Measurements from ENCODE around the gene KCNH1. TPM values are rescaled to one million over a fixed set of nuclear protein-coding genes. Genes with fewer than 3 reads are reported as not detected.
"Not testable (repeated sequence)": the region's sequence is repeated elsewhere in the genome, so short reads cannot be mapped to it uniquely, and the experiment has no call there.

The KCNH1 gene
- polyA plus RNA-seq, 2 of the 4 experiments (the other 2 are of a cell fraction), result 5.1 to 7.9 TPM

DNA sequence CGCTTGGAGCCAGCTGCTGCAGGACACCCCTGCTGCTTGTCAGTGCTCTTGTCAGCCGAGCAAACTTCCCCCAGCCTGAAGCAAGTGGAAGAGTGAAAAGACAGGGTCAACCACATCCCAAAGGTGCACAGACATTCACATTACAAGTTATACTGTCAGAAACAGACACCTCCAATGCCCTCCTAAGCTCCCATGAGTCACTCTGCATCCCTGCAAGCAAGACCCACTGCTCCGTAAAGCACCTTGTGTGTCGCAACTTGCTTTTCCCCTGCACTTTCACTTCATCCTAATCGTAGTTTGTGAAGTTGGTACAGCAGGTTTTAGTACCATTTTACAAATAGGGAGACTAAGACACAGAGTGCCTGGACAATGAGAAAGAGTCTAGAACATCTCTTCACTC is 51.1 kb downstream of the KCNH1 start:
- FAIRE-seq, result no peak
- POLR2A ChIA-PET, result no interaction called here

DNA sequence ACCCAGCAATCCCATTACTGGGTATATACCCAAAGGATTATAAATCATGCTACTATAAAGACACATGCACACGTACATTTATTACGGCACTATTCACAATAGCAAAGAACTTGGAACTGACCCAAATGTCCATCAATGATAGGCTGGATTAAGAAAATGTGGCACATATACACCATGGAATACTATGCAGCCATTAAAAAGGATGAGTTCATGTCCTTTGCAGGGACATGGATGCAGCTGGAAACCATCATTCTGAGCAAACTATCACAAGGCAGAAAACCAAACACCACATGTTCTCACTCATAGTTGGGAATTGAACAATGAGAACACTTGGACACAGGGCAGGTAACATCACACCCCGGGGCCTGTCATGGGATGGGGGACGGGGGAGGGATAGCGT is 52.5 kb downstream of the KCNH1 start:
- H3K4me3 ChIP-seq; H3K9me3 ChIP-seq; FAIRE-seq; H3K4me1 ChIP-seq; POLR2A ChIA-PET; CTCF ChIA-PET; ATAC-seq; H3K4me2 ChIP-seq; H3K27ac ChIP-seq; DNase-seq (ENCODE audit: low read depth in 1 of 2, low spot score in 1 of 2): not testable (repeated sequence)
- 81% methylated on average over 5 of the region's 5 CpGs for WGBS (ENCODE audit: missing lambda C conversion rate)

More for the DNA sequence above, 51.1 kb downstream of the KCNH1 start:
- WGBS (ENCODE audit: missing lambda C conversion rate), result 70% methylated on average over 5 of the region's 5 CpGs
- DNase-seq (ENCODE audit: low read depth in 1 of 2, low spot score in 1 of 2), result no peak
- CTCF ChIA-PET, result interaction anchor here (1.2 to 3.5 kb wide), 3 partner anchors 12 to 67 kb away, joined by 3 to 13 read pairs (median 9); partner anchors contain the start of gene KCNH1
- TF ChIP-seq CEBPB (IDR thresholded peaks at IDR 0.05) (peak in 1 of 2 experiments; percentile 51; a peak in 2 of 4 replicates), EHMT2 (IDR thresholded peaks at IDR 0.05; ENCODE audit: low read depth) (no peak)
- H3K4me2 ChIP-seq, result peak overlapping the region; percentile 33; the same call in 2 of the 3 replicates
- H3K27ac ChIP-seq, result no peak overlapping the region
- H3K4me1 ChIP-seq, result no peaks in the 10 kb centered on the region
- H3K4me3 ChIP-seq, result no peak overlapping the region
- ATAC-seq, result peak; percentile 30 to 73; a peak in 3 of 6 replicates
- no peaks in the 10 kb centered on the region for H3K9me3 ChIP-seq

DNA sequence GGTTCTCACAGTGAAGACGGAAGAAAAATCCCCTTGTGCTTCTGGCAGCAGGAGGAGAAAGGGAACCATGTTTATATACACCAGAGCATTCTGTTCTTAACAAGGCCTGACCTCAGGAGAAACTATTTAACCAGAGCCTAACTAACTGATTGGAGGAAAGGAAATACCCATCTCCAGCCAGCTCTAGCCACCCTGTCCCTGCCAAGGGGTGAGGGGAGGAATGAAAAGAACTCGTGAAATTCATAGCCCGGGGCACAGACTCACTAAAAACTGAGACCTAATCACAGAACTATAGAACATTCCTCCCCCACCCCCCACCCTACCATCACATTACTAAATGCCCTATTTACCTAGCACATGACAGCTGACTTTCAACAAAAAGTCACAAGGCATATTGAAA is 65.0 kb downstream of the KCNH1 start:
- ATAC-seq (peak in 1 of 2 experiments; percentile 47; a peak in 3 of 6 replicates), DNase-seq (ENCODE audit: low read depth in 1 of 2, low spot score in 1 of 2) (no peak), FAIRE-seq (no peak)
- 42% methylated on average over 3 of the region's 3 CpGs for WGBS (ENCODE audit: missing lambda C conversion rate)
- CTCF ChIA-PET, result interaction anchor here (0.6 kb wide), 1 partner anchor 925 kb away, joined by 3 read pairs; no protein-coding TSS in a partner anchor
- no peak overlapping the region for H3K4me3 ChIP-seq
- POLR2A ChIA-PET, result no interaction called here
- H3K4me2 ChIP-seq, result peak overlapping the region; percentile 32
- no peaks in the 10 kb centered on the region for H3K9me3 ChIP-seq
- TF ChIP-seq, protein P1, sequence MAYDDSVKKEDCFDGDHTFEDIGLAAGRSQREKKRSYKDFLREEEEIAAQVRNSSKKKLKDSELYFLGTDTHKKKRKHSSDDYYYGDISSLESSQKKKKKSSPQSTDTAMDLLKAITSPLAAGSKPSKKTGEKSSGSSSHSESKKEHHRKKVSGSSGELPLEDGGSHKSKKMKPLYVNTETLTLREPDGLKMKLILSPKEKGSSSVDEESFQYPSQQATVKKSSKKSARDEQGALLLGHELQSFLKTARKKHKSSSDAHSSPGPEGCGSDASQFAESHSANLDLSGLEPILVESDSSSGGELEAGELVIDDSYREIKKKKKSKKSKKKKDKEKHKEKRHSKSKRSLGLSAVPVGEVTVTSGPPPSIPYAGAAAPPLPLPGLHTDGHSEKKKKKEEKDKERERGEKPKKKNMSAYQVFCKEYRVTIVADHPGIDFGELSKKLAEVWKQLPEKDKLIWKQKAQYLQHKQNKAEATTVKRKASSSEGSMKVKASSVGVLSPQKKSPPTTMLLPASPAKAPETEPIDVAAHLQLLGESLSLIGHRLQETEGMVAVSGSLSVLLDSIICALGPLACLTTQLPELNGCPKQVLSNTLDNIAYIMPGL (CRISPR knock-in tag; IDR thresholded peaks at IDR 0.05; ENCODE audit: borderline replicate concordance), result no peak
- no peak for TF ChIP-seq SREBF2 (IDR thresholded peaks at IDR 0.05)
- TF ChIP-seq PHF8 (IDR thresholded peaks at IDR 0.05; ENCODE audit: borderline replicate concordance, low read depth), result no peak
- TF ChIP-seq TFCP2L1 (CRISPR knock-in tag; IDR thresholded peaks at IDR 0.05), result no peak
- TF ChIP-seq MYC (IDR thresholded peaks at IDR 0.05; ENCODE audit: borderline replicate concordance, low read length), result no peak
- TF ChIP-seq HEYL (CRISPR knock-in tag; IDR thresholded peaks at IDR 0.05), result no peak
- H3K27ac ChIP-seq, result peak overlapping the region in 1 of 2 experiments; percentile 30; a peak in 1 of 6 replicates
- H3K4me1 ChIP-seq, result peaks cover 9% of the 10 kb centered on the region

DNA sequence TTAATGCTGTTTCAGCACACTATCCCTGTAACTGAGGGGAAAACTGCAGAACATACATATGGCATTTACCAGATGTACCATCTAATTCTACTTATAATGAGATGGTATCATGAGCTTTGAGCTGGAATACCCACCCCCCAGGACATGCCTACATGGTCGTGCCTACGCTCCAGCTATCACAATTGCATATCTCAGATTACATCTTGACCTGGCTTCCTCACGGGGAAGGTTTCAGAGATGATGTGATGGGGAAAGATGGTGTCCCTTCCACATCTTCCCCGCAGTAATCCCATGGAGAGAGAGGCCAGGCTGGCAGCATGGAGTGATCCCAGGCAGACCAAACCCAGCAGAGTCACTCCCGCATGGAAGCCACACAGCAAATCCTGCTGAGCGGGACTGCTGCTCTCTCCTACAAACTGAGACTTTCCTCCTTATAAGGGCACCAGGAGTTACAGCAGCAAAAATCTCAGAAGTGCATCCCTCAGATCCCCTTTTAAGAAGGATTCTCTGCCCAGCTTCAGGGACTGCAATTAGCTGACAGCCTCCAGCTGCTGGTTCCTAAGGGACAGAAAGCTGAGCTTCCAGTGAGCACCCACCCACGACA is 67.1 kb downstream of the KCNH1 start:
- 72% methylated on average over 7 of the region's 7 CpGs for WGBS (ENCODE audit: missing lambda C conversion rate)
- CTCF ChIA-PET, result no interaction called here
- POLR2A ChIA-PET, result no interaction called here
- H3K9me3 ChIP-seq, result no peaks in the 10 kb centered on the region
- no peak for DNase-seq (ENCODE audit: low read depth in 1 of 2, low spot score in 1 of 2)
- no peak; a peak in 1 of 6 replicates for ATAC-seq
- H3K4me2 ChIP-seq, result no peak overlapping the region
- H3K27ac ChIP-seq, result no peak overlapping the region
- TF ChIP-seq CEBPB (IDR thresholded peaks at IDR 0.05) (no peak), POLR2AphosphoS2 (conservative IDR thresholded peaks at IDR 0.05; ENCODE audit: low read length) (no peak), ZC3H11A (IDR thresholded peaks at IDR 0.05) (no peak), HDAC2 (IDR thresholded peaks at IDR 0.05) (no peak), FOXS1 (CRISPR knock-in tag; IDR thresholded peaks at IDR 0.05) (no peak), FOSL2 (IDR thresholded peaks at IDR 0.05) (no peak), FOSL2 (CRISPR knock-in tag; IDR thresholded peaks at IDR 0.05) (no peak), HOXB5 (CRISPR knock-in tag; IDR thresholded peaks at IDR 0.05) (no peak), ZFP36 (IDR thresholded peaks at IDR 0.05; ENCODE audit: borderline replicate concordance, partially characterized antibody) (no peak), RCOR1 (IDR thresholded peaks at IDR 0.05; ENCODE audit: low read depth, low read length) (no peak), KDM5A (IDR thresholded peaks at IDR 0.05) (no peak)
- TF ChIP-seq, protein P2, sequence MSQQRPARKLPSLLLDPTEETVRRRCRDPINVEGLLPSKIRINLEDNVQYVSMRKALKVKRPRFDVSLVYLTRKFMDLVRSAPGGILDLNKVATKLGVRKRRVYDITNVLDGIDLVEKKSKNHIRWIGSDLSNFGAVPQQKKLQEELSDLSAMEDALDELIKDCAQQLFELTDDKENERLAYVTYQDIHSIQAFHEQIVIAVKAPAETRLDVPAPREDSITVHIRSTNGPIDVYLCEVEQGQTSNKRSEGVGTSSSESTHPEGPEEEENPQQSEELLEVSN (IDR thresholded peaks at IDR 0.05; ENCODE audit: borderline replicate concordance, low read depth), result no peak
- no peak overlapping the region for H3K4me3 ChIP-seq
- FAIRE-seq, result no peak
- H3K4me1 ChIP-seq, result peaks cover 9% of the 10 kb centered on the region

DNA sequence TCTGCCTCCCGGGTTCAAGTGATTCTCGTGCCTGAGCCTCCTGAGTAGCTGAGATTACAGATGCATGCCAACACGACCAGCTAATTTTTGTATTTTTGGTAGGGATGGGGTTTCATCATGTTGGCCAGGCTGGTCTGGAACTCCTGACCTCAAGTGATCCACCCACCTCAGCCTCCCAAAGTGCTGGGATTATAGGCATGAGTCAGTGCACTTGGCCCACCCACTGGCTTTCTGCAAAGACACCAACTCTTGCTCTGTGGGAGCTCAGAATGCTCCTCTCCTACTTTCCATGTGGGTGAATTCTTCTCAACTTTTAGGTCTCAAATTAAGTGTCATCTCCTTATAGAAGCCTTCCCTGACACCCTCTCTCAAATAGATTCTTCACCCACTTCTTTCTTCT is 92.1 kb downstream of the KCNH1 start:
- DNase-seq (ENCODE audit: low read depth in 1 of 2, low spot score in 1 of 2); ATAC-seq: not testable (repeated sequence)
- CTCF ChIA-PET, result interaction anchor here (1.2 kb wide), 1 partner anchor 92 kb away, joined by 5 read pairs; the partner anchor contains the start of gene KCNH1

More for the DNA sequence above, 92.1 kb downstream of the KCNH1 start:
- POLR2A ChIA-PET, H3K9me3 ChIP-seq, FAIRE-seq, H3K4me3 ChIP-seq, H3K4me1 ChIP-seq, H3K4me2 ChIP-seq: not testable (repeated sequence)
- 23% methylated on average over 3 of the region's 3 CpGs for WGBS (ENCODE audit: missing lambda C conversion rate)
- H3K27ac ChIP-seq, result peak overlapping the region in 1 of 2 experiments; percentile 38; a peak in 1 of 6 replicates

Data from A549 (cell line).